IMR-90 (cell line): ENCODE results near the gene YIPF3. TPM values are rescaled to one million over a fixed set of nuclear protein-coding genes. Genes with fewer than 3 reads are reported as not detected.

Source experiments
- ATAC-seq: fragments of 200-7000 bp; cut with Tn5 transposase; 2 replicates; pipeline ENCODE4 v1.9.1; 2020; ENCODE audit warnings: low read depth, mild to moderate bottlenecking, moderate library complexity
- BruUV-seq: library from RNA; stranded (reverse); fragments of 400-500 nt; replicated peaks from 2 replicates; lab custom pipeline; 2021; lab: Mats Ljungman, UMichigan
- CTCF ChIA-PET: fragments of 300-600 bp; formaldehyde crosslinking; extraction: SDS; loops from one replicate; lab custom pipeline; 2021; ENCODE audit warnings: antibody characterized with exemption; lab: Yijun Ruan, JAX
- POLR2A ChIA-PET: fragments of 300-600 bp; sonication (Branson Sonifier 250); formaldehyde crosslinking; loops from one replicate; lab custom pipeline; 2022; ENCODE audit warnings: antibody characterized with exemption; ENCODE audit not compliant: unreplicated experiment; lab: Charles Lee
- DNase-seq: peaks from one replicate; pipeline ENCODE4 v3.0.0; 2013
- H2AFZ ChIP-seq: replicated peaks from 2 replicates; pipeline ENCODE3; 2013; ENCODE audit warnings: low read length, mild to moderate bottlenecking; ENCODE audit not compliant: poor library complexity
- H2AK5ac ChIP-seq: 2 replicates; pipeline ENCODE4 v1.6.1; 2013; ENCODE audit warnings: low read depth, low read length, inconsistent platforms
- H2AK9ac ChIP-seq: replicated peaks from 2 replicates; pipeline ENCODE3; 2013; ENCODE audit warnings: mild to moderate bottlenecking, low read depth, low read length, moderate library complexity; ENCODE audit not compliant: poor library complexity
- H2BK120ac ChIP-seq: 2 replicates; pipeline ENCODE4 v1.6.1; 2013; ENCODE audit warnings: low read depth, low read length, inconsistent platforms
- H2BK15ac ChIP-seq: 3 replicates; pipeline ENCODE4 v1.6.1; 2013; ENCODE audit warnings: low read depth, low read length, inconsistent platforms
- H2BK20ac ChIP-seq: 2 replicates; pipeline ENCODE4 v1.6.1; 2013; ENCODE audit warnings: low read depth, mild to moderate bottlenecking, inconsistent platforms, low read length, moderate library complexity
- H2BK5ac ChIP-seq: 2 replicates; pipeline ENCODE4 v1.6.1; 2013; ENCODE audit warnings: mild to moderate bottlenecking, low read depth, low read length, inconsistent platforms; ENCODE audit not compliant: poor library complexity, severe bottlenecking
- H3K14ac ChIP-seq: replicated peaks from 2 replicates; pipeline ENCODE4 v1.6.1; 2013; ENCODE audit warnings: low read depth, low read length, inconsistent platforms
- H3K18ac ChIP-seq: 2 replicates; pipeline ENCODE4 v1.6.1; 2013; ENCODE audit warnings: low read depth, low read length, control low read depth
- H3K23ac ChIP-seq: 2 replicates; pipeline ENCODE4 v1.6.1; 2013; ENCODE audit warnings: low read depth, low read length, inconsistent platforms
- H3K27ac ChIP-seq: 2 replicates; pipeline ENCODE4 v1.5.1; 2013; ENCODE audit warnings: mild to moderate bottlenecking, control low read depth, low read length; ENCODE audit not compliant: insufficient read depth
- H3K27me3 ChIP-seq: 2 replicates; pipeline ENCODE4 v1.6.1; 2013; ENCODE audit warnings: low read length; ENCODE audit not compliant: control insufficient read depth, insufficient read depth
- H3K36me3 ChIP-seq: 2 replicates; pipeline ENCODE4 v1.6.1; 2013; ENCODE audit warnings: low read length, mixed read lengths; ENCODE audit not compliant: control insufficient read depth, insufficient read depth
- H3K4ac ChIP-seq: 2 replicates; pipeline ENCODE4 v1.6.1; 2013; ENCODE audit warnings: low read depth, low read length, inconsistent platforms
- H3K4me1 ChIP-seq: 2 replicates; pipeline ENCODE4 v1.6.1; 2013; ENCODE audit warnings: low read length, mixed read lengths; ENCODE audit not compliant: control insufficient read depth, insufficient read depth
- H3K4me2 ChIP-seq: 2 replicates; pipeline ENCODE4 v1.6.1; 2013; ENCODE audit warnings: low read depth, mild to moderate bottlenecking, control low read depth, low read length, moderate library complexity
- H3K4me3 ChIP-seq: 2 replicates; pipeline ENCODE4 v1.5.1; 2013; ENCODE audit warnings: low read depth, mild to moderate bottlenecking, control low read depth, low read length, moderate library complexity; ENCODE audit not compliant: insufficient read depth
- H3K56ac ChIP-seq: 2 replicates; pipeline ENCODE4 v1.6.1; 2013; ENCODE audit warnings: low read length, inconsistent platforms; ENCODE audit not compliant: insufficient read depth; ENCODE audit errors: extremely low read depth
- H3K79me1 ChIP-seq, 2 experiments: 2 replicates each; pipeline ENCODE4 v1.6.1; 2013; ENCODE audit warnings: low read length in 2 of 2, inconsistent platforms in 1 of 2, low read depth in 1 of 2
- H3K9ac ChIP-seq: 2 replicates; pipeline ENCODE4 v1.6.1; 2013; ENCODE audit warnings: low read depth, low read length, control low read depth
- H3K9me1 ChIP-seq: 2 replicates; pipeline ENCODE4 v1.6.1; 2013; ENCODE audit warnings: low read length, inconsistent platforms; ENCODE audit not compliant: insufficient read depth
- H3K9me3 ChIP-seq: 2 replicates; pipeline ENCODE4 v1.6.1; 2013; ENCODE audit warnings: low read length; ENCODE audit not compliant: control insufficient read depth, insufficient read depth
- H4K20me1 ChIP-seq: 2 replicates; pipeline ENCODE4 v1.6.1; 2013; ENCODE audit warnings: low read length, inconsistent platforms; ENCODE audit not compliant: insufficient read depth
- H4K5ac ChIP-seq: 2 replicates; pipeline ENCODE4 v1.6.1; 2013; ENCODE audit warnings: mild to moderate bottlenecking, low read depth, low read length, control low read depth
- H4K8ac ChIP-seq, 2 experiments: 2 replicates each; pipeline ENCODE4 v1.6.1; 2013; ENCODE audit warnings: low read depth in 2 of 2, low read length in 2 of 2, control low read depth in 1 of 2, inconsistent platforms in 1 of 2
- H4K91ac ChIP-seq: 2 replicates; pipeline ENCODE4 v1.6.1; 2013; ENCODE audit warnings: low read depth, low read length, inconsistent platforms; ENCODE audit not compliant: insufficient read depth
- CEBPB ChIP-seq: IDR thresholded peaks from 2 replicates; pipeline ENCODE4 v1.6.1; 2012; ENCODE audit warnings: low read depth, low read length, improper control_type of control experiment
- CHD1 ChIP-seq: IDR thresholded peaks from 2 replicates; pipeline ENCODE4 v1.6.1; 2012; ENCODE audit warnings: low read depth, low read length, improper control_type of control experiment
- CTCF ChIP-seq: conservative IDR thresholded peaks from 2 replicates; pipeline ENCODE4 v1.5.1; 2012; ENCODE audit warnings: mild to moderate bottlenecking, low read depth, low read length, improper control_type of control experiment
- ELK1 ChIP-seq: fragments of 150-350 bp; IDR thresholded peaks from 2 replicates; pipeline ENCODE4 v1.6.1; 2016; ENCODE audit warnings: low read depth, mild to moderate bottlenecking, low read length, moderate library complexity, borderline replicate concordance
- FOS ChIP-seq: fragments of 150-350 bp; IDR thresholded peaks from 2 replicates; pipeline ENCODE4 v1.6.1; 2016; ENCODE audit warnings: low read depth, low read length
- MAFK ChIP-seq: IDR thresholded peaks from 2 replicates; pipeline ENCODE4 v1.6.1; 2012; ENCODE audit warnings: low read depth, low read length, improper control_type of control experiment
- MAZ ChIP-seq: IDR thresholded peaks from 2 replicates; pipeline ENCODE4 v1.6.1; 2012; ENCODE audit warnings: low read depth, mild to moderate bottlenecking, low read length, improper control_type of control experiment, moderate library complexity, borderline replicate concordance
- MXI1 ChIP-seq: IDR thresholded peaks from 2 replicates; pipeline ENCODE4 v1.6.1; 2012; ENCODE audit warnings: low read depth, mild to moderate bottlenecking, low read length, moderate library complexity, borderline replicate concordance
- NFE2L2 ChIP-seq: fragments of 150-350 bp; IDR thresholded peaks from 2 replicates; pipeline ENCODE4 v1.6.1; 2016; ENCODE audit warnings: low read depth, mild to moderate bottlenecking, low read length
- RFX5 ChIP-seq: IDR thresholded peaks from 2 replicates; pipeline ENCODE4 v1.8.0; 2012; ENCODE audit warnings: low read depth, mild to moderate bottlenecking, low read length, moderate library complexity
- SMC3 ChIP-seq: fragments of 150-350 bp; IDR thresholded peaks from 2 replicates; pipeline ENCODE4 v1.6.1; 2016; ENCODE audit warnings: low read depth, mild to moderate bottlenecking, antibody characterized with exemption, low read length, moderate library complexity
- USF2 ChIP-seq: fragments of 150-350 bp; IDR thresholded peaks from 2 replicates; pipeline ENCODE4 v1.6.1; 2017; ENCODE audit warnings: mild to moderate bottlenecking, antibody characterized with exemption, low read length, low read depth
- WGBS, 2 experiments: methylation state at CpG; one replicate each; pipeline versions ENCODE4 v1.1.5 to v1.1.7; 2013; ENCODE audit warnings: missing lambda C conversion rate in 2 of 2; ENCODE audit not compliant: insufficient read length in 1 of 2; ENCODE audit errors: extremely low coverage in 2 of 2; 5-methylcytosine and 5-hydroxymethylcytosine counted together
- dilution Hi-C: fragments of 300-500 bp; cut with HindIII; formaldehyde crosslinking; loops from one replicate; pipeline ENCODE4 v1.14.3; 2018; ENCODE audit warnings: low sequenced_read_pairs; ENCODE audit not compliant: unreplicated experiment
- in situ Hi-C: fragments of 300-500 bp; cut with MboI; formaldehyde crosslinking; loops from 3 replicates; pipeline ENCODE4 v1.14.3; 2019; ENCODE audit warnings: low sequenced_read_pairs, inconsistent platforms, mixed read lengths
- intact Hi-C: fragments of 100-400 bp; cut with micrococcal nuclease; formaldehyde crosslinking; loops from 2 replicates; pipeline ENCODE4 v1.10.0; 2022
- polyA plus RNA-seq, 3 experiments: library from polyadenylated mRNA; depleted of rRNA; stranded (reverse); fragments of >200 nt; gene quantifications; 2 replicates each; pipeline ENCODE4 v1.2.3, GENCODE V29; 2012; ENCODE audit warnings: low replicate concordance in 1 of 3
- total RNA-seq: library from RNA; depleted of rRNA; stranded (reverse); fragments of >200 nt; gene quantifications from 2 replicates; pipeline ENCODE4 v1.2.3, GENCODE V29; 2012

The YIPF3 gene
- total and polyA plus RNA-seq, 2 of the 4 experiments (the other 2 are of a cell fraction) = 114 to 193 TPM

- ATAC-seq (no peak), DNase-seq (peak; percentile 41)
- H2BK5ac ChIP-seq = no peak overlapping the region
- H3K56ac ChIP-seq = no peak overlapping the region
- H3K9ac ChIP-seq = no peak overlapping the region
- intact Hi-C loops (no loop called here), dilution Hi-C loops (no loop called here), in situ Hi-C loops (no loop called here)
- no peak overlapping the region for H3K27ac ChIP-seq
- H3K27me3 ChIP-seq = no peaks in the 10 kb centered on the region
- ChIA-PET POLR2A (no interaction called here), CTCF (no interaction called here)
- H4K8ac ChIP-seq = no peak overlapping the region
- H3K23ac ChIP-seq = peak overlapping the region; percentile 20; the same call in 1 of the 2 replicates
- 0 out of 2 replicates have a peak overlapping the region, but pooled peaks have one; percentile 9 for H3K4ac ChIP-seq
- no peaks in the 10 kb centered on the region for H3K9me3 ChIP-seq
- H3K4me3 ChIP-seq = no peak overlapping the region
- peaks cover 21% of the 10 kb centered on the region; the same call in 1 of the 2 replicates for H4K20me1 ChIP-seq
- H3K18ac ChIP-seq = no peak overlapping the region
- no TSS peak for BruUV-seq
- peaks cover 38% of the 10 kb centered on the region for H3K9me1 ChIP-seq
- H2BK120ac ChIP-seq = no peak overlapping the region
- H3K79me1 ChIP-seq = peaks cover 37 to 69% of the 10 kb centered on the region in 2 experiments
- H2BK15ac ChIP-seq = no peak overlapping the region
- WGBS, 2 experiments = no CpG with 5 or more reads among the region's 4 CpGs
- no peak overlapping the region for H4K5ac ChIP-seq
- no peak overlapping the region for H2AFZ ChIP-seq
- TF ChIP-seq CEBPB (no peak), RFX5 (no peak), ELK1 (no peak), CHD1 (no peak), USF2 (no peak), MAFK (no peak), NFE2L2 (no peak), MXI1 (no peak), FOS (no peak), CTCF (no peak), MAZ (no peak), SMC3 (no peak)
- peak overlapping the region; percentile 4; the same call in 1 of the 2 replicates for H3K14ac ChIP-seq
- H3K4me1 ChIP-seq = peaks cover 13% of the 10 kb centered on the region
- H2BK20ac ChIP-seq = no peak overlapping the region
- H3K4me2 ChIP-seq = no peak overlapping the region
- no peak overlapping the region for H4K91ac ChIP-seq
- no peak overlapping the region for H2AK9ac ChIP-seq
- H3K36me3 ChIP-seq = peaks cover 1% of the 10 kb centered on the region
- no peak overlapping the region for H2AK5ac ChIP-seq
Measured at GRCh38 chr6:43488667-43489276, 28.0 kb downstream of the YIPF3 start.
